ENCODE results near the gene FOXI2. TPM values are rescaled to one million over a fixed set of nuclear protein-coding genes. Genes with fewer than 3 reads are reported as not detected.

Gene FOXI2
- not detected in 3 replicates for total RNA-seq
- long read RNA-seq, result 0 reads

- Mint-ChIP-seq H3K27me3 (ENCODE audit: low read depth) (peaks cover 55% of the 10 kb centered on the region), H3K36me3 (ENCODE audit: low read depth) (no peaks in the 10 kb centered on the region), H3K4me3 (ENCODE audit: unreplicated experiment) (peak within 1 kb of the TSS; percentile 51), H3K4me1 (ENCODE audit: low read depth) (peaks cover 8% of the 10 kb centered on the region), H3K9me3 (ENCODE audit: low read depth) (no peaks in the 10 kb centered on the region), H3K27ac (ENCODE audit: unreplicated experiment) (no peak within 1 kb of the TSS)
- no peak for DNase-seq (ENCODE audit: low spot score)
- TF ChIP-seq CTCF (IDR thresholded peaks at IDR 0.05), result no peak
These were observed at the start of gene FOXI2 for GRCh38 chr10:127736915-127737562. FOXI2 (plus strand) TSS chr10:127737185; CDS start chr10:127737274, 89 bp downstream.

GRCh38 chr10:127687548-127687947 lies 49.4 kb upstream of the FOXI2 start:
- Mint-ChIP-seq H3K27me3 (ENCODE audit: low read depth) (peaks cover 10% of the 10 kb centered on the region), H3K4me1 (ENCODE audit: low read depth) (no peaks in the 10 kb centered on the region), H3K27ac (ENCODE audit: unreplicated experiment) (no peak overlapping the region), H3K9me3 (ENCODE audit: low read depth) (no peaks in the 10 kb centered on the region), H3K36me3 (ENCODE audit: low read depth) (no peaks in the 10 kb centered on the region), H3K4me3 (ENCODE audit: unreplicated experiment) (no peak overlapping the region)
- TF ChIP-seq CTCF (IDR thresholded peaks at IDR 0.05), result no peak
- no peak for DNase-seq (ENCODE audit: low spot score)

DNA sequence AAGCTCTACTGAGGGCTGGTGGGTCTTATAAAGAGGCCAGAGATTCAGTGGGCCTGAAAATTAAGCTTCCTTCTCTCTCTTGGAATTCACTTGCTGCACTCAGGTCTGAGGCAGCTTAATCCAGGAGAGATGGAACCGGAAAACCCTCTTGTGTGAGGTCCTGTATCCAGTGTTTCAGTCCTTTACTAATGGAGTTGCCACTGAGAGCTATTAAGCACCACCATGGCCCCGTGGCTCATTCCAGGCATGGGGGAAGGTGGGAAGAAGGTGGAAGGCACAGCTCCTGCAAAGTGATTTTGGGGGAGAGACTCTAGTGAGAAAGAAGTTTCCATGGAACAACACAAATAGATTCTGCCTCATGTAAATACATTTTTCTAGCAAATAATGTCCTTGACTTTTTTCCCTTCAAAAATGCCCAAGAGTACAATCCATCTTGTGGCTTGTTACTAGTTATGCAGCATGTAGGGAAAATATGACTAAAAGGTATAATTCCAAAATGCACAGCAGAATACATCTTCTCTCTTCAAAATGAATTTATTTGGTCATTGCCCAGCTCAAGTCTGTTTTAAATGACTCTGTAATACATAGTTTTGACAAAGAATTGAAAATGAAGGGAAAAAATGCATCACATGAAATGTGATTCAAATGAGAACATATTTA lies 46.7 kb upstream of the FOXI2 start:
- Mint-ChIP-seq H3K27ac (ENCODE audit: unreplicated experiment) (no peak overlapping the region), H3K9me3 (ENCODE audit: low read depth) (no peaks in the 10 kb centered on the region), H3K27me3 (ENCODE audit: low read depth) (peaks cover 12% of the 10 kb centered on the region), H3K4me1 (ENCODE audit: low read depth) (no peaks in the 10 kb centered on the region), H3K4me3 (ENCODE audit: unreplicated experiment) (no peak overlapping the region), H3K36me3 (ENCODE audit: low read depth) (no peaks in the 10 kb centered on the region)
- DNase-seq (ENCODE audit: low spot score), result no peak
- no peak for TF ChIP-seq CTCF (IDR thresholded peaks at IDR 0.05)

GRCh38 chr10:127694580-127695193 lies 42.3 kb upstream of the FOXI2 start:
- no peaks in the 10 kb centered on the region for H3K9me3 Mint-ChIP-seq (ENCODE audit: low read depth)
- no peak overlapping the region for H3K4me3 Mint-ChIP-seq (ENCODE audit: unreplicated experiment)
- no peaks in the 10 kb centered on the region for H3K36me3 Mint-ChIP-seq (ENCODE audit: low read depth)
- no peaks in the 10 kb centered on the region for H3K4me1 Mint-ChIP-seq (ENCODE audit: low read depth)
- no peak for DNase-seq (ENCODE audit: low spot score)
- peaks cover 18% of the 10 kb centered on the region for H3K27me3 Mint-ChIP-seq (ENCODE audit: low read depth)
- H3K27ac Mint-ChIP-seq (ENCODE audit: unreplicated experiment), result no peak overlapping the region
- TF ChIP-seq CTCF (IDR thresholded peaks at IDR 0.05), result peak; percentile 58

DNA sequence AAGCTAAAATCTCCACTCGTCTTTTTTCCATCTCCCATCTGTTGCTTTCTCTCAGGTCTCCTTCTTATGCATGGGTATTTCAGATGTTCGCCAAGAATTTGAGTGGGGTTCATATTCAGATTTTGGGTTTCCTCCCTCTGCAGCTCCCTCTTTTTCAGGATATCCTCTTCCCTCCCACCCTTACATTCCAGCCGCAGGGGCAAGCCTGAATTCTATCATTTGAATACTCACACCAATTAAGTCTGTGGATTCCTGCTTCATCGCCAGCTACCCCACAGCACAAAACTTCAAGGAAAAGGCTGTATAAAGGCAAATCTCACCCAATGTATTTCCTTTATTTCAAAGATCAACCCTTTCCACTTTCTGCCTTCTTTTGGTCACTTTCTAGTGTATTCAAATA lies 41.6 kb upstream of the FOXI2 start:
- DNase-seq (ENCODE audit: low spot score), result no peak
- H3K36me3 Mint-ChIP-seq (ENCODE audit: low read depth), result no peaks in the 10 kb centered on the region
- peaks cover 18% of the 10 kb centered on the region for H3K27me3 Mint-ChIP-seq (ENCODE audit: low read depth)
- no peak for TF ChIP-seq CTCF (IDR thresholded peaks at IDR 0.05)
- H3K4me3 Mint-ChIP-seq (ENCODE audit: unreplicated experiment), result no peak overlapping the region
- no peaks in the 10 kb centered on the region for H3K9me3 Mint-ChIP-seq (ENCODE audit: low read depth)
- no peaks in the 10 kb centered on the region for H3K4me1 Mint-ChIP-seq (ENCODE audit: low read depth)
- no peak overlapping the region for H3K27ac Mint-ChIP-seq (ENCODE audit: unreplicated experiment)
